ENCODE data around the gene SPEG. TPM values are rescaled to one million over a fixed set of nuclear protein-coding genes. Genes with fewer than 3 reads are reported as not detected.

The SPEG gene
- total RNA-seq, 1 experiment from 2014 or later = 23.0 TPM

GRCh38 chr2:219442256-219443015, 7.8 kb downstream of the SPEG start:
- no peak for DNase-seq (ENCODE audit: low read depth)

GRCh38 chr2:219443016-219443696, 8.5 kb downstream of the SPEG start:
- DNase-seq (ENCODE audit: low read depth) = no peak

- no peak for DNase-seq (ENCODE audit: low read depth)
These were observed 9.0 kb downstream of the SPEG start for GRCh38 chr2:219443697-219444023.

GRCh38 chr2:219444566-219445091, 10.0 kb downstream of the SPEG start:
- no peak for DNase-seq (ENCODE audit: low read depth)

GRCh38 chr2:219445220-219445640, 10.6 kb downstream of the SPEG start:
- DNase-seq (ENCODE audit: low read depth) = no peak

- peak; percentile 85 for DNase-seq (ENCODE audit: low read depth)
These were observed 11.5 kb downstream of the SPEG start for GRCh38 chr2:219446101-219446504.

- no peak for DNase-seq (ENCODE audit: low read depth)
These were observed 12.0 kb downstream of the SPEG start for GRCh38 chr2:219446689-219447088.

- no peak for DNase-seq (ENCODE audit: low read depth)
These were observed 12.8 kb downstream of the SPEG start for GRCh38 chr2:219447242-219448098.

- DNase-seq (ENCODE audit: low read depth) = no peak
These were observed 13.6 kb downstream of the SPEG start for GRCh38 chr2:219448099-219448775.

- DNase-seq (ENCODE audit: low read depth) = no peak
These were observed 14.2 kb downstream of the SPEG start for GRCh38 chr2:219448776-219449341.

- no peak for DNase-seq (ENCODE audit: low read depth)
These were observed 15.0 kb downstream of the SPEG start for GRCh38 chr2:219449609-219450008.

- DNase-seq (ENCODE audit: low read depth) = no peak
These were observed 17.2 kb downstream of the SPEG start for GRCh38 chr2:219451661-219452360.

GRCh38 chr2:219452361-219453317, 18.0 kb downstream of the SPEG start:
- DNase-seq (ENCODE audit: low read depth) = peak; percentile 95

GRCh38 chr2:219453671-219454590, 19.3 kb downstream of the SPEG start:
- peak; percentile 89 for DNase-seq (ENCODE audit: low read depth)

GRCh38 chr2:219455581-219455980, 20.9 kb downstream of the SPEG start:
- no peak for DNase-seq (ENCODE audit: low read depth)

GRCh38 chr2:219457784-219458369, 23.2 kb downstream of the SPEG start:
- peak; percentile 32 for DNase-seq (ENCODE audit: low read depth)

- DNase-seq (ENCODE audit: low read depth) = no peak
These were observed 24.4 kb downstream of the SPEG start for GRCh38 chr2:219458996-219459395.
